ENCODE data around the gene FCER1G. TPM values are rescaled to one million over a fixed set of nuclear protein-coding genes. Genes with fewer than 3 reads are reported as not detected.

FCER1G gene
- total and polyA plus RNA-seq, 2 donors (not counting 3 experiments of a cell fraction or from before 2014, with no cell fraction given) = 1.1 to 1.6 TPM

GRCh38 chr1:161267321-161267720 is 52.2 kb downstream of the FCER1G start:
- H3K9ac ChIP-seq (replicated peaks; ENCODE audit: extremely low read depth, insufficient read depth, low read length) = no peak overlapping the region
- CTCF ChIA-PET = interaction anchor here (2.4 kb wide), 1 partner anchor 24 kb away, joined by 7 read pairs; no protein-coding TSS in a partner anchor
- peaks cover 5 to 14% of the 10 kb centered on the region in 2 experiments for H3K27me3 ChIP-seq (ENCODE audit: control insufficient read depth in 2 of 2, insufficient read depth in 2 of 2, low read length in 2 of 2)
- BruUV-seq (replicated peaks) = no TSS peak
- no peak overlapping the region for H3K4me2 ChIP-seq (ENCODE audit: insufficient read depth, low read length)
- H3K36me3 ChIP-seq (ENCODE audit: control insufficient read depth in 2 of 2, extremely low read depth in 1 of 2, insufficient read depth in 2 of 2, low read length in 2 of 2) = no peaks in the 10 kb centered on the region
- TF ChIP-seq POLR2AphosphoS5 (IDR thresholded peaks at IDR 0.05; ENCODE audit: insufficient read depth, low read depth, low read length) = no peak
- H2AFZ ChIP-seq (ENCODE audit: low read depth, low read length) = no peak overlapping the region
- POLR2A ChIA-PET = no interaction called here
- DNase-seq (ENCODE audit: low read depth, low spot score) = no peak
- H3K9me3 ChIP-seq (replicated peaks; ENCODE audit: control insufficient read depth, insufficient read depth, low read length) = no peaks in the 10 kb centered on the region
- H3K27ac ChIP-seq (ENCODE audit: insufficient read depth, low read depth, low read length) = no peak overlapping the region
- FAIRE-seq = no peak
- intact Hi-C loops (cut with micrococcal nuclease) (no loop called here), dilution Hi-C loops (cut with MboI; ENCODE audit: extremely low pct_ligation_motif_present, low sequenced_read_pairs) (no loop called here)
- H4K20me1 ChIP-seq (replicated peaks; ENCODE audit: control insufficient read depth, extremely low read depth, insufficient read depth, low read length) = no peaks in the 10 kb centered on the region
- H3K4me3 ChIP-seq (replicated peaks in 1 of 3; ENCODE audit: insufficient read depth in 1 of 3, low read depth in 1 of 3, low read length in 3 of 3) = no peak overlapping the region
- no peaks in the 10 kb centered on the region for H3K9me1 ChIP-seq (replicated peaks; ENCODE audit: control insufficient read depth, extremely low read depth, insufficient read depth, low read length)
- no peaks in the 10 kb centered on the region for H3K79me2 ChIP-seq (ENCODE audit: control insufficient read depth, insufficient read depth, low read length)
- no peaks in the 10 kb centered on the region for H3K4me1 ChIP-seq (ENCODE audit: control insufficient read depth, extremely low read depth, insufficient read depth, low read length)

Small RNA genes within 50 kb of the gene (microRNA-seq; reads per million reads assigned to microRNA genes)
- not detected for gene MIR5187 (ENCODE audit: borderline number of aligned reads, borderline replicate concordance)

Other genes starting within 250 kb of the FCER1G start
- 86.3 and 97.0 TPM in 2 replicates for gene F11R, start 194.1 kb upstream of the FCER1G start, total RNA-seq
- 124 and 137 TPM in 2 replicates for gene F11R, start 194.1 kb upstream of the FCER1G start, polyA plus RNA-seq
- 8.9 and 12.5 TPM in 2 replicates for gene TSTD1, start 176.3 kb upstream of the FCER1G start, total RNA-seq
- gene TSTD1, start 176.3 kb upstream of the FCER1G start, polyA plus RNA-seq = 39.1 and 51.6 TPM in 2 replicates
- 56.7 and 57.9 TPM in 2 replicates for gene USF1, start 169.3 kb upstream of the FCER1G start, total RNA-seq
- 53.4 and 66.0 TPM in 2 replicates for gene USF1, start 169.3 kb upstream of the FCER1G start, polyA plus RNA-seq
- not detected in 2 replicates for gene ARHGAP30, start 145.4 kb upstream of the FCER1G start, total RNA-seq
- not detected in 2 replicates for gene ARHGAP30, start 145.4 kb upstream of the FCER1G start, polyA plus RNA-seq
- gene NECTIN4, start 125.7 kb upstream of the FCER1G start, total RNA-seq = 0.37 and 0.58 TPM in 2 replicates
- 0.15 and 0.29 TPM in 2 replicates for gene NECTIN4, start 125.7 kb upstream of the FCER1G start, polyA plus RNA-seq
- 1.1 and 1.4 TPM in 2 replicates for gene KLHDC9, start 116.9 kb upstream of the FCER1G start, total RNA-seq
- 2.6 and 3.2 TPM in 2 replicates for gene KLHDC9, start 116.9 kb upstream of the FCER1G start, polyA plus RNA-seq
- gene PFDN2, start 97.3 kb upstream of the FCER1G start, total RNA-seq = 99.5 and 104 TPM in 2 replicates
- gene PFDN2, start 97.3 kb upstream of the FCER1G start, polyA plus RNA-seq = 86.8 and 157 TPM in 2 replicates
- gene NIT1, start 97.2 kb upstream of the FCER1G start, total RNA-seq = 20.3 and 20.9 TPM in 2 replicates
- gene NIT1, start 97.2 kb upstream of the FCER1G start, polyA plus RNA-seq = 26.5 and 28.2 TPM in 2 replicates
- 50.2 and 54.9 TPM in 2 replicates for gene DEDD, start 82.6 kb upstream of the FCER1G start, total RNA-seq
- gene DEDD, start 82.6 kb upstream of the FCER1G start, polyA plus RNA-seq = 78.3 and 81.8 TPM in 2 replicates
- gene UFC1, start 61.3 kb upstream of the FCER1G start, total RNA-seq = 102 and 110 TPM in 2 replicates
- 115 and 149 TPM in 2 replicates for gene UFC1, start 61.3 kb upstream of the FCER1G start, polyA plus RNA-seq
- 18.7 and 19.7 TPM in 2 replicates for gene USP21, start 55.8 kb upstream of the FCER1G start, total RNA-seq
- 29.2 and 34.9 TPM in 2 replicates for gene USP21, start 55.8 kb upstream of the FCER1G start, polyA plus RNA-seq
- gene PPOX, start 48.9 kb upstream of the FCER1G start, total RNA-seq = 28.5 and 28.9 TPM in 2 replicates
- gene PPOX, start 48.9 kb upstream of the FCER1G start, polyA plus RNA-seq = 26.4 and 31.3 TPM in 2 replicates
- 39.5 and 39.8 TPM in 2 replicates for gene B4GALT3, start 37.8 kb upstream of the FCER1G start, total RNA-seq
- 55.5 and 60.4 TPM in 2 replicates for gene B4GALT3, start 37.8 kb upstream of the FCER1G start, polyA plus RNA-seq
- 8.9 and 13.6 TPM in 2 replicates for gene ADAMTS4, start 16.2 kb upstream of the FCER1G start, total RNA-seq
- 2.5 and 2.6 TPM in 2 replicates for gene ADAMTS4, start 16.2 kb upstream of the FCER1G start, polyA plus RNA-seq
- 95.1 and 99.7 TPM in 2 replicates for gene NDUFS2, start 12.9 kb upstream of the FCER1G start, total RNA-seq
- 101 and 130 TPM in 2 replicates for gene NDUFS2, start 12.9 kb upstream of the FCER1G start, polyA plus RNA-seq
- gene APOA2, start 8.3 kb downstream of the FCER1G start, total RNA-seq = not detected in 2 replicates
- gene APOA2, start 8.3 kb downstream of the FCER1G start, polyA plus RNA-seq = not detected in 2 replicates
- gene TOMM40L, start 10.8 kb downstream of the FCER1G start, total RNA-seq = 18.7 TPM in 2 replicates
- gene TOMM40L, start 10.8 kb downstream of the FCER1G start, polyA plus RNA-seq = 18.6 and 19.6 TPM in 2 replicates
- gene NR1I3, start 22.9 kb downstream of the FCER1G start, total RNA-seq = not detected in 2 replicates
- not detected in 2 replicates for gene NR1I3, start 22.9 kb downstream of the FCER1G start, polyA plus RNA-seq
- not detected in 2 replicates for gene PCP4L1, start 43.5 kb downstream of the FCER1G start, total RNA-seq
- not detected in 2 replicates for gene PCP4L1, start 43.5 kb downstream of the FCER1G start, polyA plus RNA-seq
- gene MPZ, start 94.7 kb downstream of the FCER1G start, total RNA-seq = 1.3 and 2.0 TPM in 2 replicates
- gene MPZ, start 94.7 kb downstream of the FCER1G start, polyA plus RNA-seq = 6.1 and 7.0 TPM in 2 replicates
- gene SDHC, start 99.1 kb downstream of the FCER1G start, total RNA-seq = 136 and 148 TPM in 2 replicates
- 219 and 279 TPM in 2 replicates for gene SDHC, start 99.1 kb downstream of the FCER1G start, polyA plus RNA-seq
- gene CFAP126, start 152.6 kb downstream of the FCER1G start, total RNA-seq = not detected in 2 replicates
- gene CFAP126, start 152.6 kb downstream of the FCER1G start, polyA plus RNA-seq = not detected in 2 replicates

Measured in endothelial cell of umbilical vein (primary cell).